ENCODE data around the gene SARDH.

DNA sequence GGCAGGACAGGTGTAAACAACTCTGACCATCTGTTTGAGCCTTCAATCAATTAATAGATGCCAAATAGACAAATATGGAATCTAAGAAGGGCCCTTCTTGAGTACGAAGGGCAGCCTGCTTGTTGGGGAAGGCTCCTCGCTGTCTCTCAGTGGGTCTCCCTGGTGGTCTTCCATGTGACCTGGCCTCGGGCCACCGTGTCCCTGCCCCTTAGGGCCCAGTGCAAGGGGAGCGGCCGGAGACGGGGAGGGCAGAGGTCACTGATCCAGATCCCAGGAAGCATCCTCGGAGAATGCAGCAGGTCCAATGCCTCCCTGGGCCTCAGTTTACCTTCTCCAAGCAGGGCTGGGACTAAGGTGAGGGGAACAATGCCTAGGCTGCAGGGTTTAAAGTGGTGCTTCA, 99.4 kb downstream of the SARDH start:
- no peak for TF ChIP-seq TARDBP (IDR thresholded peaks at IDR 0.05)
- no peak for TF ChIP-seq FOXK2 (IDR thresholded peaks at IDR 0.05)
- TF ChIP-seq ZNF384 (IDR thresholded peaks at IDR 0.05): no peak
- no peak for TF ChIP-seq FOXM1 (IDR thresholded peaks at IDR 0.05; ENCODE audit: borderline replicate concordance)
- TF ChIP-seq ELF4 (IDR thresholded peaks at IDR 0.05): no peak
- no peak for TF ChIP-seq SP1 (IDR thresholded peaks at IDR 0.05)

Measured in HEK293T (cell line).